ENCODE results near the gene FHOD3.

FHOD3 gene

GRCh38 chr18:36297417-36298125, at the start of gene FHOD3:
Gene FHOD3 (plus strand): TSS chr18:36297713. CDS start chr18:36297836, 123 bp downstream.
- peak within 1 kb of the TSS; percentile 69 for H3K4me3 ChIP-seq (ENCODE audit: low read depth, low read length)
- no peak for DNase-seq
- no peak for TF ChIP-seq CTCF (IDR thresholded peaks at IDR 0.05; ENCODE audit: low read depth, low read length, missing control alignments)
- no peaks in the 10 kb centered on the region for H3K27me3 ChIP-seq (replicated peaks)
- in situ Hi-C loops (cut with HindIII; ENCODE audit: low pct_ligation_motif_present, low sequenced_read_pairs), result no loop called here
- peak within 1 kb of the TSS; percentile 63 for H3K27ac ChIP-seq
- H3K36me3 ChIP-seq (replicated peaks), result no peaks in the 10 kb centered on the region

- no peak for TF ChIP-seq CTCF (IDR thresholded peaks at IDR 0.05; ENCODE audit: low read depth, low read length, missing control alignments)
- Histone ChIP-seq H3K27me3 (replicated peaks) (no peaks in the 10 kb centered on the region), H3K36me3 (replicated peaks) (no peaks in the 10 kb centered on the region), H3K4me3 (ENCODE audit: low read depth, low read length) (no peak overlapping the region), H3K27ac (no peak overlapping the region)
- DNase-seq, result no peak
- in situ Hi-C loops (cut with HindIII; ENCODE audit: low pct_ligation_motif_present, low sequenced_read_pairs), result no loop called here
Observed at GRCh38 chr18:36249392-36249791, 48.1 kb upstream of the FHOD3 start.

GRCh38 chr18:36250827-36251226, 46.7 kb upstream of the FHOD3 start:
- DNase-seq, result no peak
- TF ChIP-seq CTCF (IDR thresholded peaks at IDR 0.05; ENCODE audit: low read depth, low read length, missing control alignments), result no peak
- Histone ChIP-seq H3K27me3 (replicated peaks) (no peaks in the 10 kb centered on the region), H3K4me3 (ENCODE audit: low read depth, low read length) (no peak overlapping the region), H3K27ac (no peak overlapping the region), H3K36me3 (replicated peaks) (no peaks in the 10 kb centered on the region)
- in situ Hi-C loops (cut with HindIII; ENCODE audit: low pct_ligation_motif_present, low sequenced_read_pairs), result no loop called here

DNA sequence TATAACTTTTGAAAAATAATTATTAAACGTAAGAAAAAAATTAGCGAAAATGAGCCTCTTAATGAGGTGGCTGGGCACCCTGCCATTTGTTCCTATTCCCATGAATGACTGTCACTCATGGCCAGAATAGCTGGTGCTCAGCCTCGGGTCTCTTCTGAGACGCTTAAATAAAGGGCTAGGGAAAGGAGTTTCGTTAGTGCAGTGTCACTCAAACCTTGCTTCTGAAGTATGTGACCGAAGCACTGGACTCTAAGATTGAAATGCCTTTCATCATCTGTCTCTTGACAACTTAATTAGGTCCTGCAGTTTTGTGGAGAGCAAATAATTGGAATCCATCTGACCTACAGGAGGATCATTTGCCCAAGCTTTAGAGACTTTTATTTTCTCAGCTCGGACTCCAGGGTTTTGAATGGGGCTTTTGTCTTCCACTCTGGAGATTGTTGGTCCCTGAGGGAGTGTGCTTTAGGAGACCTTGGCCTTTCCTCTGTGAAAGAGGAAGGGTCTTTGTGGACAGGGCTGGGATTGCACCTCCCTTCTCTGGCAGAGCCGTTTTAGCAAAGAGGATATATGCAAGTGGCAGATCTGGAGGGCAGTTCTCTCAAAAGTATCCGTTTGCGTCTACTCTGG, 42.3 kb upstream of the FHOD3 start:
- Histone ChIP-seq H3K27ac (no peak overlapping the region), H3K36me3 (replicated peaks) (no peaks in the 10 kb centered on the region), H3K4me3 (ENCODE audit: low read depth, low read length) (no peak overlapping the region), H3K27me3 (replicated peaks) (no peaks in the 10 kb centered on the region)
- DNase-seq, result no peak
- in situ Hi-C loops (cut with HindIII; ENCODE audit: low pct_ligation_motif_present, low sequenced_read_pairs), result no loop called here
- TF ChIP-seq CTCF (IDR thresholded peaks at IDR 0.05; ENCODE audit: low read depth, low read length, missing control alignments), result no peak

- TF ChIP-seq CTCF (IDR thresholded peaks at IDR 0.05; ENCODE audit: low read depth, low read length, missing control alignments), result no peak
- no peak overlapping the region for H3K4me3 ChIP-seq (ENCODE audit: low read depth, low read length)
- H3K36me3 ChIP-seq (replicated peaks), result no peaks in the 10 kb centered on the region
- in situ Hi-C loops (cut with HindIII; ENCODE audit: low pct_ligation_motif_present, low sequenced_read_pairs), result no loop called here
- H3K27ac ChIP-seq, result no peak overlapping the region
- no peak for DNase-seq
- H3K27me3 ChIP-seq (replicated peaks), result no peaks in the 10 kb centered on the region
Observed at GRCh38 chr18:36256094-36256493, 41.4 kb upstream of the FHOD3 start.

Measured in brain microvascular endothelial cell (primary cell).